ENCODE measurements around the gene SESN1.

Gene SESN1

DNA sequence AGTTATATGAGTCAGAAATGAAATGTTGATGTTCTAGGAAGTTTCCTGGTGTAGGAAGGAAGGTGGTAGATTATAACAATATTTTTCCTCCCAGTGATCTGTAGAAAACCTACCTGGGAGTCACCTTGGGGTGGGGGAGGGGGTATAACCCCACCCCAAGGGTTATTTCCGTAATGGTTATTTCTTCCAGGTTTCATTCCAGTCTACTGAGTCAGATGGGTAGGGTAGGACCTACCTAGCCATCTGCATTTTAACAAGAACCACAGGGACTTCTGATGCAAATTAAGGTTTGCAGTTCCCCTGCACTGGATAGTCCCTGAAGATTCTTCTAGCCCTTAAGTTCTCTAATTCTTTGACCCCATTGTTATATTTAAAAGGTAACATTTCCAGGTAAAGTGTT, 157.5 kb downstream of the SESN1 start:
- Histone ChIP-seq H3K9me3 (ENCODE audit: severe bottlenecking) (no peaks in the 10 kb centered on the region), H3K27me3 (ENCODE audit: insufficient read depth, low read depth, severe bottlenecking) (no peaks in the 10 kb centered on the region), H3K36me3 (no peaks in the 10 kb centered on the region), H3K27ac (no peak overlapping the region), H3K4me3 (ENCODE audit: low read depth, low read length) (no peak overlapping the region)
- TF ChIP-seq, protein P1, sequence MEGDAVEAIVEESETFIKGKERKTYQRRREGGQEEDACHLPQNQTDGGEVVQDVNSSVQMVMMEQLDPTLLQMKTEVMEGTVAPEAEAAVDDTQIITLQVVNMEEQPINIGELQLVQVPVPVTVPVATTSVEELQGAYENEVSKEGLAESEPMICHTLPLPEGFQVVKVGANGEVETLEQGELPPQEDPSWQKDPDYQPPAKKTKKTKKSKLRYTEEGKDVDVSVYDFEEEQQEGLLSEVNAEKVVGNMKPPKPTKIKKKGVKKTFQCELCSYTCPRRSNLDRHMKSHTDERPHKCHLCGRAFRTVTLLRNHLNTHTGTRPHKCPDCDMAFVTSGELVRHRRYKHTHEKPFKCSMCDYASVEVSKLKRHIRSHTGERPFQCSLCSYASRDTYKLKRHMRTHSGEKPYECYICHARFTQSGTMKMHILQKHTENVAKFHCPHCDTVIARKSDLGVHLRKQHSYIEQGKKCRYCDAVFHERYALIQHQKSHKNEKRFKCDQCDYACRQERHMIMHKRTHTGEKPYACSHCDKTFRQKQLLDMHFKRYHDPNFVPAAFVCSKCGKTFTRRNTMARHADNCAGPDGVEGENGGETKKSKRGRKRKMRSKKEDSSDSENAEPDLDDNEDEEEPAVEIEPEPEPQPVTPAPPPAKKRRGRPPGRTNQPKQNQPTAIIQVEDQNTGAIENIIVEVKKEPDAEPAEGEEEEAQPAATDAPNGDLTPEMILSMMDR (IDR thresholded peaks at IDR 0.05; ENCODE audit: low read depth, low read length): no peak
- DNase-seq: no peak

Data from WERI-Rb-1 (cell line).